ENCODE measurements around the gene RLN3.

GRCh38 chr19:14030997-14031718 lies 3.2 kb downstream of the RLN3 start:
- TF ChIP-seq, protein P1, sequence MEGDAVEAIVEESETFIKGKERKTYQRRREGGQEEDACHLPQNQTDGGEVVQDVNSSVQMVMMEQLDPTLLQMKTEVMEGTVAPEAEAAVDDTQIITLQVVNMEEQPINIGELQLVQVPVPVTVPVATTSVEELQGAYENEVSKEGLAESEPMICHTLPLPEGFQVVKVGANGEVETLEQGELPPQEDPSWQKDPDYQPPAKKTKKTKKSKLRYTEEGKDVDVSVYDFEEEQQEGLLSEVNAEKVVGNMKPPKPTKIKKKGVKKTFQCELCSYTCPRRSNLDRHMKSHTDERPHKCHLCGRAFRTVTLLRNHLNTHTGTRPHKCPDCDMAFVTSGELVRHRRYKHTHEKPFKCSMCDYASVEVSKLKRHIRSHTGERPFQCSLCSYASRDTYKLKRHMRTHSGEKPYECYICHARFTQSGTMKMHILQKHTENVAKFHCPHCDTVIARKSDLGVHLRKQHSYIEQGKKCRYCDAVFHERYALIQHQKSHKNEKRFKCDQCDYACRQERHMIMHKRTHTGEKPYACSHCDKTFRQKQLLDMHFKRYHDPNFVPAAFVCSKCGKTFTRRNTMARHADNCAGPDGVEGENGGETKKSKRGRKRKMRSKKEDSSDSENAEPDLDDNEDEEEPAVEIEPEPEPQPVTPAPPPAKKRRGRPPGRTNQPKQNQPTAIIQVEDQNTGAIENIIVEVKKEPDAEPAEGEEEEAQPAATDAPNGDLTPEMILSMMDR (conservative IDR thresholded peaks at IDR 0.05; ENCODE audit: low read depth, low read length), result no peak
- no peak for TF ChIP-seq EZH2 (IDR thresholded peaks at IDR 0.05; ENCODE audit: low read length, unreplicated experiment)

Data from PC-3 (cell line).